CD4-positive, alpha-beta memory T cell (primary cell): ENCODE data around the gene FLRT2. TPM values are rescaled to one million over a fixed set of nuclear protein-coding genes. Genes with fewer than 3 reads are reported as not detected.

Experiments
- CTCF ChIA-PET: fragments of 350-600 bp; sonication (Branson Sonifier 250); formaldehyde crosslinking; loops from one replicate; lab custom pipeline; 2021; ENCODE audit warnings: inconsistent platforms; ENCODE audit not compliant: partially characterized antibody; lab: Charles Lee
- POLR2A ChIA-PET: fragments of 350-600 bp; sonication (Branson Sonifier 250); formaldehyde crosslinking; loops from one replicate; lab custom pipeline; 2021; ENCODE audit not compliant: partially characterized antibody; lab: Charles Lee
- DNase-seq, 5 donors: peaks; one replicate each; pipeline versions ENCODE4 v3.0.0 to v3.0.0-alpha.2; 2020 to 2022; ENCODE audit warnings: mixed read lengths in 1 of 5
- H3K27ac ChIP-seq: one replicate; pipeline ENCODE4 v1.7.0; 2013; ENCODE audit warnings: low read depth, low read length
- H3K27me3 ChIP-seq: 2 replicates; pipeline ENCODE4 v1.7.0; 2013; ENCODE audit warnings: mild to moderate bottlenecking, low read length, moderate library complexity; ENCODE audit not compliant: insufficient read depth
- H3K36me3 ChIP-seq: 2 replicates; pipeline ENCODE4 v1.7.0; 2013; ENCODE audit warnings: mild to moderate bottlenecking, low read length, moderate library complexity; ENCODE audit not compliant: insufficient read depth
- H3K4me1 ChIP-seq: 2 replicates; pipeline ENCODE4 v1.7.0; 2013; ENCODE audit warnings: mild to moderate bottlenecking, low read length, moderate library complexity; ENCODE audit not compliant: insufficient read depth
- H3K4me3 ChIP-seq, 2 donors: one replicate each; pipeline ENCODE4 v1.7.0; 2013; ENCODE audit warnings: low read length in 2 of 2, mild to moderate bottlenecking in 1 of 2
- H3K9me3 ChIP-seq, 2 donors: one replicate each; pipeline ENCODE4 v1.7.0; 2013; ENCODE audit warnings: low read length in 2 of 2, control low read depth in 1 of 2; ENCODE audit not compliant: control insufficient read depth in 1 of 2
- H3K27ac Mint-ChIP-seq, 7 donors: one replicate each; pipeline ENCODE4 v1.8.0; 2020 to 2021; ENCODE audit warnings: mixed read lengths in 7 of 7, mild to moderate bottlenecking in 6 of 7, inconsistent platforms in 3 of 7, moderate library complexity in 3 of 7
- H3K27me3 Mint-ChIP-seq, 2 donors: one replicate each; pipeline ENCODE4 v1.8.0; 2020 to 2021; ENCODE audit warnings: mixed read lengths in 2 of 2
- H3K36me3 Mint-ChIP-seq, 2 donors: one replicate each; pipeline ENCODE4 v1.8.0; 2020 to 2021; ENCODE audit warnings: mixed read lengths in 2 of 2, inconsistent platforms in 1 of 2, mild to moderate bottlenecking in 1 of 2
- H3K4me1 Mint-ChIP-seq, 4 donors: one replicate each; pipeline ENCODE4 v1.8.0; 2020 to 2021; ENCODE audit warnings: mixed read lengths in 4 of 4, mild to moderate bottlenecking in 1 of 4
- H3K4me3 Mint-ChIP-seq, 8 donors: one replicate each; pipeline ENCODE4 v1.8.0; 2020 to 2021; ENCODE audit warnings: mixed read lengths in 8 of 8, mild to moderate bottlenecking in 7 of 8, moderate library complexity in 6 of 8, inconsistent platforms in 3 of 8
- H3K9me3 Mint-ChIP-seq, 8 donors: one replicate each; pipeline ENCODE4 v1.8.0; 2020 to 2021; ENCODE audit warnings: mixed read lengths in 8 of 8, mild to moderate bottlenecking in 5 of 8, inconsistent platforms in 3 of 8, moderate library complexity in 1 of 8
- intact Hi-C: fragments of 100-400 bp; cut with micrococcal nuclease; formaldehyde crosslinking; loops from one replicate; pipeline ENCODE4 v1.15.1; 2023
- polyA plus RNA-seq, 2 donors: library from polyadenylated mRNA; unstranded; fragments of 300-500 nt; fragmentation: Illumina TruSeq; gene quantifications; one replicate each; pipeline ENCODE4 v1.2.3, GENCODE V29; 2021
- total RNA-seq, 2 experiments: library from RNA; stranded (reverse); gene quantifications; one replicate each; pipeline ENCODE4 v1.2.3, GENCODE V29; 2021

Gene FLRT2
- total and polyA plus RNA-seq, 4 experiments from 2014 or later, result 0.03 TPM; not detected in 3

DNA sequence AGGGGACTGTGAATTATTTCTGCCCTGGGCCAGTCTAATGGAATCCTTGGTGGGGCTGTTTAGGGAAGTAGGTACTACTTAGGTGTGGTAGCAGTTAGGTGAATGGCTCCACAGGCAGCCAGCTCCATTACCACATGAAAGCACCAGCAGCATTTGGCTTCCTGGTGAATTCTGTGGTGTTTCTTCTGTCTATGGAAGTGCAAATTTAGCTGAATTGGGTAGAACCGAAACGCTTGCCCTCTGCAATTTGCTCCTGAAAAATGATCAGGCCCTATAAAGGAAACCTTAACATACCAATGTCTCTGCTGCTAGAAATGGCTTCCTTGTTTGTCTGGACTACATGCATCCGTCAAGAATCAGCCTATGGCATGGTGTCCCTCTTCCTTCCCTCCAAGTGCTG is 16.4 kb downstream of the FLRT2 start:
- POLR2A ChIA-PET, result no interaction called here
- Histone ChIP-seq H3K27me3 (no peaks in the 10 kb centered on the region), H3K4me1 (no peaks in the 10 kb centered on the region), H3K9me3 (no peaks in the 10 kb centered on the region), H3K4me3 (no peak overlapping the region), H3K27ac (no peak overlapping the region), H3K36me3 (no peaks in the 10 kb centered on the region)
- H3K27ac Mint-ChIP-seq, result no peak overlapping the region
- H3K36me3 Mint-ChIP-seq, result no peaks in the 10 kb centered on the region
- no peak overlapping the region for H3K4me3 Mint-ChIP-seq
- peaks cover 0 to 10% (median under 1%) of the 10 kb centered on the region in 8 donors for H3K9me3 Mint-ChIP-seq
- CTCF ChIA-PET, result no interaction called here
- no peak for DNase-seq
- H3K27me3 Mint-ChIP-seq, result no peaks in the 10 kb centered on the region
- intact Hi-C loops, result no loop called here
- no peaks in the 10 kb centered on the region for H3K4me1 Mint-ChIP-seq

DNA sequence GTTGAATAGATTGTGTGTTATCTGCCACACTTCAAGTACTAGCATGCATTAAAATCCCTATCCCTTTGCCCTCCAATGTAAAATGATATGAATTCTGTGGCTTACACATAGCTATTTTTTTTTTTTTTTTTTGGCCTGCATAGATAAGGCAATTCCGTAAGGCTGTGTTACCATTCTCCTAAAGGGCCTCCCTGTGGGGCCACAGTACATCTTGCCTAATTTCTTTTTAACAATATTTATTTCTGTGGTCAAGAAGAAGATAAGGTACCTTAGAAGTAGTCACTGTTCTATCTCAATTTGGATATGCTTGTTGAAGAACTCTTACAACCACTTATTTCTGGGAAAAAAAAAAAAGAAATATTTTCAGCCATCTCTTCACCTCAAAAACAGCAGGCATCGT is 19.8 kb downstream of the FLRT2 start:
- Histone ChIP-seq H3K4me1 (no peaks in the 10 kb centered on the region), H3K36me3 (no peaks in the 10 kb centered on the region), H3K9me3 (no peaks in the 10 kb centered on the region), H3K4me3 (no peak overlapping the region), H3K27ac (no peak overlapping the region), H3K27me3 (no peaks in the 10 kb centered on the region)
- intact Hi-C loops, result no loop called here
- Mint-ChIP-seq H3K27me3 (no peaks in the 10 kb centered on the region), H3K4me3 (no peak overlapping the region), H3K9me3 (peaks cover 0 to 9% (median 0%) of the 10 kb centered on the region in 8 donors), H3K4me1 (no peaks in the 10 kb centered on the region), H3K36me3 (no peaks in the 10 kb centered on the region), H3K27ac (no peak overlapping the region)
- ChIA-PET CTCF (no interaction called here), POLR2A (no interaction called here)
- DNase-seq, result no peak

DNA sequence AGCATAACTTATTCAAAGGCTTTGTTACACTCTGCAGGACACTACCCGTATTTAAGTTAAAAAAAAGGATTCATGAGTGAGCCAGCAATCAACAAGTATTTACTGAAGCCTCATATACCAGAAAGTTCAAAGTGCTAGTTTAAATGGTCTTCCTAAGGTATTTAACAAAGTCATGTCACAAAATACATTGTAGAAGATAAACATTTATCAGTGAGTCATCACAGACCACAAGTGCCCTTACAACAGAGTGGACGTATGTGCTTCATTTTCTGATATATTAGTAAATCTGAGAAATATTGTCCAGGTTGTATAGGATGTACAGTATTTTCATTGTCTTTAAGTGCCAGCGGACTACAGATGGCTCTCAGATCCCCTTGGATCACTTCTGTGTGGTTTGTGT is 24.2 kb downstream of the FLRT2 start:
- Mint-ChIP-seq H3K4me3 (no peak overlapping the region), H3K4me1 (no peaks in the 10 kb centered on the region), H3K27ac (no peak overlapping the region), H3K36me3 (no peaks in the 10 kb centered on the region), H3K9me3 (peaks cover 0 to 7% (median 3%) of the 10 kb centered on the region in 8 donors), H3K27me3 (no peaks in the 10 kb centered on the region)
- Histone ChIP-seq H3K9me3 (no peaks in the 10 kb centered on the region), H3K4me1 (no peaks in the 10 kb centered on the region), H3K27ac (no peak overlapping the region), H3K27me3 (no peaks in the 10 kb centered on the region), H3K4me3 (no peak overlapping the region), H3K36me3 (no peaks in the 10 kb centered on the region)
- DNase-seq, result no peak
- intact Hi-C loops, result no loop called here
- ChIA-PET CTCF (no interaction called here), POLR2A (no interaction called here)

DNA sequence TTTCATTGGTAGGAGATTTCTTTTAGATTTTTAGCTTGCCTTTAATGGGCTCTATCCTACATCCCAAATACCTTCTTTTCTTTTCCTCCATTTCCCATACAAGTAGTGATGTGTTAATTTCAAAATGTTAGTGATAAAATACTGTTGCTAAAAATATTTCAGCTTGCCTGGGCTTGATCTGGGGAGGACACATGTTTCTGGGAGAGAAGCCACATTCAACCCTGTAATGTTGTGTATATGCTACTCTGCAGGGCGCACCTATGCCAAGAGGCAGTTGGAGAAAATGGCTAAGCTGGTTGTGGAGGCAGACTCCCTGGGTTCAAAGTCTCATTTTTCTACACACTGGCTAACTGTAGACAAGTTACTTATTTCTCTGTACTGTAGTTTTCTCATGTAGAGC is 26.3 kb downstream of the FLRT2 start:
- Mint-ChIP-seq H3K36me3 (no peaks in the 10 kb centered on the region), H3K27me3 (no peaks in the 10 kb centered on the region), H3K4me1 (no peaks in the 10 kb centered on the region), H3K9me3 (peaks cover 0 to 5% (median 3%) of the 10 kb centered on the region in 8 donors), H3K27ac (no peak overlapping the region), H3K4me3 (no peak overlapping the region)
- intact Hi-C loops, result no loop called here
- CTCF ChIA-PET, result no interaction called here
- POLR2A ChIA-PET, result no interaction called here
- Histone ChIP-seq H3K27me3 (no peaks in the 10 kb centered on the region), H3K36me3 (no peaks in the 10 kb centered on the region), H3K4me1 (no peaks in the 10 kb centered on the region), H3K4me3 (no peak overlapping the region), H3K9me3 (no peaks in the 10 kb centered on the region), H3K27ac (no peak overlapping the region)
- DNase-seq, result no peak

- no peaks in the 10 kb centered on the region for H3K36me3 ChIP-seq
- Mint-ChIP-seq H3K27ac (no peak overlapping the region), H3K4me1 (no peaks in the 10 kb centered on the region), H3K27me3 (no peaks in the 10 kb centered on the region), H3K4me3 (no peak overlapping the region), H3K9me3 (peaks cover 0 to 5% (median 4%) of the 10 kb centered on the region in 8 donors), H3K36me3 (no peaks in the 10 kb centered on the region)
- intact Hi-C loops, result no loop called here
- H3K27ac ChIP-seq, result no peak overlapping the region
- DNase-seq, result no peak
- ChIA-PET CTCF (no interaction called here), POLR2A (no interaction called here)
- H3K9me3 ChIP-seq, result no peaks in the 10 kb centered on the region
- no peak overlapping the region for H3K4me3 ChIP-seq
- no peaks in the 10 kb centered on the region for H3K4me1 ChIP-seq
- no peaks in the 10 kb centered on the region for H3K27me3 ChIP-seq
These were observed 28.6 kb downstream of the FLRT2 start for GRCh38 chr14:85558505-85558904.

DNA sequence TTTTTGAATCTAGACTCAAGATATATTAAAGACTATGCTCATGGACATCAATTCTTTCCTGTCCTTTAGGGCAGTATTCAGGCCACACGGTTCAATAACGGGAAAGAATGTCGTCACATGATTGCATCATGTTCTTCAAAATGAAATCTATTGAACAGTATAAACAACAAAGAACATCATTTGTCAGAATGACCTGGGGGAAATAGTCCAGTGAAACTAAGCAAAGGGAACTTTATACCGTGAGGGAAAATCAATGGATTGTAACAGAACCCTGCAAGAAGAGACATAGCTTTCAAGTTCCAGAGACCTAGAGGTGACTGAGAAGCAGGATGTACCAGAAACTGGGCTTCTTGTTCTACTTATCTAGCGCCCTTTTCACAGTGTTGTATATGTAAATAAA is 32.7 kb downstream of the FLRT2 start:
- Histone ChIP-seq H3K4me3 (no peak overlapping the region), H3K36me3 (no peaks in the 10 kb centered on the region), H3K27ac (no peak overlapping the region), H3K27me3 (no peaks in the 10 kb centered on the region), H3K9me3 (no peaks in the 10 kb centered on the region), H3K4me1 (no peaks in the 10 kb centered on the region)
- H3K9me3 Mint-ChIP-seq, result peaks cover 0 to 5% (median 0%) of the 10 kb centered on the region in 8 donors
- H3K36me3 Mint-ChIP-seq, result no peaks in the 10 kb centered on the region
- no peak overlapping the region for H3K27ac Mint-ChIP-seq
- DNase-seq, result no peak
- CTCF ChIA-PET, result no interaction called here
- H3K4me1 Mint-ChIP-seq, result no peaks in the 10 kb centered on the region
- intact Hi-C loops, result no loop called here
- no peak overlapping the region for H3K4me3 Mint-ChIP-seq
- no peaks in the 10 kb centered on the region for H3K27me3 Mint-ChIP-seq
- POLR2A ChIA-PET, result no interaction called here

DNA sequence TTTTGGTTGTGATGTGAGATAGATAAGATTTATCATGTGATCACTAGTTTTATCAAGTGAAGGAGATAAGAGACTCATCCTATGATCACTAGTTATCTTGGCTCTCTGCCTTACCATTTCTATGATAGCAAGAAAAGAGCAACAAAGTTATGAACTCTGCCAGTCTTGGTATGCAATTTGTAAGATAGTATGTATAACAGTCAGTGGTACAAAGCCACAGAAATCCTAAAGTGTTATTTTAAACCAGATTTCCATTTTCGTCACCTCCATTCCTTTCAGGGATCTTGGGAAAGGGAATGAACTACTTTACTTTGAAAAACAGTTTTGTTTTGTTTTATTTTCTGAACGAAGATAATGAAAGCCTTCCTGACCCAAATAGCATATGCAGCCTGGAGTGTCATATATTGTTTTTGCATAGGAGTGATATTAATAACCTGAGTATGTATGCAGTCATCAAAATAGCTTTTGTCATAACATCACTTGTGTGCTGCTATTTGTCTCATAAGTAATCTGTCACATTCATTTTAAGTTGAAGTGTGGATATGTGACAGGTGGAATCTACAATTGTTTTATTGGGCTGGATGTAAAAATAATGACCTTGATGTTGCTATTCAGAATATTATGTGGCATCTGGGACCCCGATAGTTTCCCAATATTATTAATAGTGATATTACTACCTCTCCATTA is 35.0 kb downstream of the FLRT2 start:
- intact Hi-C loops, result no loop called here
- CTCF ChIA-PET, result no interaction called here
- H3K27ac Mint-ChIP-seq, result no peak overlapping the region
- DNase-seq, result no peak
- POLR2A ChIA-PET, result no interaction called here
- H3K27me3 Mint-ChIP-seq, result no peaks in the 10 kb centered on the region
- Histone ChIP-seq H3K27me3 (no peaks in the 10 kb centered on the region), H3K4me1 (no peaks in the 10 kb centered on the region), H3K27ac (no peak overlapping the region), H3K4me3 (no peak overlapping the region), H3K9me3 (no peaks in the 10 kb centered on the region), H3K36me3 (no peaks in the 10 kb centered on the region)
- H3K9me3 Mint-ChIP-seq, result peaks cover 0 to 5% (median 3%) of the 10 kb centered on the region in 8 donors
- no peak overlapping the region for H3K4me3 Mint-ChIP-seq
- no peaks in the 10 kb centered on the region for H3K4me1 Mint-ChIP-seq
- no peaks in the 10 kb centered on the region for H3K36me3 Mint-ChIP-seq
